ENCODE data around the gene TSKU. TPM values are rescaled to one million over a fixed set of nuclear protein-coding genes. Genes with fewer than 3 reads are reported as not detected.
A peak's percentile ranks its signal among the peaks of the same experiment; 100 is the strongest.

Gene TSKU
- total and polyA plus RNA-seq, 2 experiments from 2014 or later, result 11.7 to 31.1 TPM

GRCh38 chr11:76800466-76801200 lies 17.5 kb downstream of the TSKU start:
- Mint-ChIP-seq H3K9me3 (no peaks in the 10 kb centered on the region), H3K4me3 (no peak overlapping the region), H3K4me1 (peaks cover 37% of the 10 kb centered on the region), H3K36me3 (ENCODE audit: low read depth) (peaks cover 10% of the 10 kb centered on the region), H3K27ac (no peak overlapping the region), H3K27me3 (ENCODE audit: insufficient read depth, low read depth, poor library complexity) (peaks cover 9% of the 10 kb centered on the region)
- H3F3A ChIP-seq (replicated peaks; ENCODE audit: low read depth), result no peaks in the 10 kb centered on the region
- no peaks in the 10 kb centered on the region for H3K27me3 ChIP-seq (ENCODE audit: insufficient read depth)
- no peak overlapping the region for H3K4me3 ChIP-seq
- TF ChIP-seq EZH2 (IDR thresholded peaks at IDR 0.05; ENCODE audit: low read depth, unreplicated experiment) (no peak), ZNF114 (CRISPR knock-in tag; IDR thresholded peaks at IDR 0.05) (no peak), CTCF (conservative IDR thresholded peaks at IDR 0.05; ENCODE audit: low read depth in 2 of 2) (no peak)
- TF ChIP-seq, protein P1, sequence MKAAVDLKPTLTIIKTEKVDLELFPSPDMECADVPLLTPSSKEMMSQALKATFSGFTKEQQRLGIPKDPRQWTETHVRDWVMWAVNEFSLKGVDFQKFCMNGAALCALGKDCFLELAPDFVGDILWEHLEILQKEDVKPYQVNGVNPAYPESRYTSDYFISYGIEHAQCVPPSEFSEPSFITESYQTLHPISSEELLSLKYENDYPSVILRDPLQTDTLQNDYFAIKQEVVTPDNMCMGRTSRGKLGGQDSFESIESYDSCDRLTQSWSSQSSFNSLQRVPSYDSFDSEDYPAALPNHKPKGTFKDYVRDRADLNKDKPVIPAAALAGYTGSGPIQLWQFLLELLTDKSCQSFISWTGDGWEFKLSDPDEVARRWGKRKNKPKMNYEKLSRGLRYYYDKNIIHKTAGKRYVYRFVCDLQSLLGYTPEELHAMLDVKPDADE (IDR thresholded peaks at IDR 0.05), result no peak
- H3K9me2 ChIP-seq (ENCODE audit: insufficient read depth), result no peaks in the 10 kb centered on the region
- no peaks in the 10 kb centered on the region for H3K36me3 ChIP-seq (ENCODE audit: insufficient read depth)
- DNase-seq (ENCODE audit: low spot score) (no peak), ATAC-seq (no peak)
- H3K27ac ChIP-seq (ENCODE audit: low read depth), result no peak overlapping the region
- H3K4me1 ChIP-seq (ENCODE audit: insufficient read depth), result peaks cover 23% of the 10 kb centered on the region
- no peak overlapping the region for H2AFZ ChIP-seq
- H4K20me1 ChIP-seq (replicated peaks; ENCODE audit: insufficient read depth), result no peaks in the 10 kb centered on the region
- H3K79me2 ChIP-seq (replicated peaks; ENCODE audit: insufficient read depth), result no peaks in the 10 kb centered on the region
- H3K4me2 ChIP-seq, result no peak overlapping the region

DNA sequence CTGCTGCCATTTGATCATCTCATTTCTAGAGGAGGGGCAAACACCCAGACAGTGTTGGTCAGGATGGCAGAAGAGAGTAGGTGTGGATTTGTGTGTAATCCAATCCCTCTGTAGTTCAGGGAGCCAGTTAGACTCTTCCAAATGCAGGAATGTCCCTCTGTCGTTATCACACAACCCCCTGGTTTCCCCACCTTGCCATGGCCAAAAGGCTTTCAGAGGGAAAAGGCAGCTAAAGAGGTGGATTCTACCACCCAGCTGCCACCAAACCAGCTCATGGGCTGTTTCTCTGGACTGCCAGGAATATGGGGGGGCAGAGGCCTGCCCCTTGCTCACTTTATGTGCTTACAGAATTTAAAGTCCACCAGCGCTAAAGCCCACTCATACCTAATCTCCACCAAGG lies 18.1 kb downstream of the TSKU start:
- H3K4me1 ChIP-seq (ENCODE audit: insufficient read depth), result peaks cover 23% of the 10 kb centered on the region
- no peak overlapping the region for H2AFZ ChIP-seq
- Mint-ChIP-seq H3K4me1 (peaks cover 33% of the 10 kb centered on the region), H3K4me3 (no peak overlapping the region), H3K9me3 (no peaks in the 10 kb centered on the region), H3K27ac (no peak overlapping the region), H3K36me3 (ENCODE audit: low read depth) (peaks cover 4% of the 10 kb centered on the region), H3K27me3 (ENCODE audit: insufficient read depth, low read depth, poor library complexity) (peaks cover 9% of the 10 kb centered on the region)
- peak; percentile 13 for ATAC-seq
- no peaks in the 10 kb centered on the region for H3K27me3 ChIP-seq (ENCODE audit: insufficient read depth)
- H3K4me2 ChIP-seq, result no peak overlapping the region
- H3K27ac ChIP-seq (ENCODE audit: low read depth), result no peak overlapping the region
- H3K36me3 ChIP-seq (ENCODE audit: insufficient read depth), result no peaks in the 10 kb centered on the region
- H3K79me2 ChIP-seq (replicated peaks; ENCODE audit: insufficient read depth), result no peaks in the 10 kb centered on the region
- DNase-seq (ENCODE audit: low spot score), result peak; percentile 55
- H3K9me2 ChIP-seq (ENCODE audit: insufficient read depth), result no peaks in the 10 kb centered on the region
- no peak for TF ChIP-seq ZNF114 (CRISPR knock-in tag; IDR thresholded peaks at IDR 0.05)
- no peak for TF ChIP-seq JUNB (IDR thresholded peaks at IDR 0.05; ENCODE audit: unreplicated experiment)
- TF ChIP-seq, protein P1 (IDR thresholded peaks at IDR 0.05), result no peak
- no peak for TF ChIP-seq CTCF (conservative IDR thresholded peaks at IDR 0.05; ENCODE audit: low read depth in 2 of 2)
- TF ChIP-seq STAT1 (IDR thresholded peaks at IDR 0.05; ENCODE audit: unreplicated experiment), result no peak
- no peak for TF ChIP-seq CREB1 (CRISPR knock-in tag; IDR thresholded peaks at IDR 0.05; ENCODE audit: low read depth)
- no peak for TF ChIP-seq EZH2phosphoT487 (IDR thresholded peaks at IDR 0.05; ENCODE audit: unreplicated experiment)
- TF ChIP-seq POLR2AphosphoS5 (IDR thresholded peaks at IDR 0.05; ENCODE audit: low read depth), result no peak
- no peak for TF ChIP-seq NANOG (IDR thresholded peaks at IDR 0.05; ENCODE audit: borderline replicate concordance)
- TF ChIP-seq EZH2 (IDR thresholded peaks at IDR 0.05; ENCODE audit: low read depth, unreplicated experiment), result no peak
- H3K4me3 ChIP-seq, result no peak overlapping the region
- no peaks in the 10 kb centered on the region for H3F3A ChIP-seq (replicated peaks; ENCODE audit: low read depth)
- H4K20me1 ChIP-seq (replicated peaks; ENCODE audit: insufficient read depth), result no peaks in the 10 kb centered on the region

All from GM23338 (cell line).